HG02759 (cell line): ENCODE data around the gene MEI4.
"Not testable (repeated sequence)": the region's sequence is repeated elsewhere in the genome, so short reads cannot be mapped to it uniquely, and the experiment has no call there.

ENCODE experiments used
- ATAC-seq: cut with Tn5 transposase; IDR thresholded peaks from one replicate; pipeline ENCODE4 v1.9.1; 2021; ENCODE audit warnings: mild to moderate bottlenecking, moderate library complexity; ENCODE audit not compliant: unreplicated experiment

Gene MEI4

GRCh38 chr6:77678048-77678447 is 25.2 kb downstream of the MEI4 start:
- no peak for ATAC-seq

- ATAC-seq = no peak
Observed at GRCh38 chr6:77683515-77683914, 30.7 kb downstream of the MEI4 start.

GRCh38 chr6:77686931-77687330 is 34.1 kb downstream of the MEI4 start:
- no peak for ATAC-seq

- ATAC-seq = no peak
Observed at GRCh38 chr6:77688649-77689048, 35.8 kb downstream of the MEI4 start.

- ATAC-seq = not testable (repeated sequence)
Observed at GRCh38 chr6:77700095-77700494, 47.3 kb downstream of the MEI4 start.

GRCh38 chr6:77707603-77708002 is 54.8 kb downstream of the MEI4 start:
- ATAC-seq = no peak

GRCh38 chr6:77715588-77715987 is 62.7 kb downstream of the MEI4 start:
- no peak for ATAC-seq

- ATAC-seq = no peak
Observed at GRCh38 chr6:77716311-77716710, 63.5 kb downstream of the MEI4 start.

- ATAC-seq = not testable (repeated sequence)
Observed at GRCh38 chr6:77736010-77736409, 83.2 kb downstream of the MEI4 start.

GRCh38 chr6:77740380-77740779 is 87.5 kb downstream of the MEI4 start:
- ATAC-seq = no peak

GRCh38 chr6:77752156-77752555 is 99.3 kb downstream of the MEI4 start:
- not testable (repeated sequence) for ATAC-seq

GRCh38 chr6:77762386-77762785 is 109.5 kb downstream of the MEI4 start:
- ATAC-seq = no peak

GRCh38 chr6:77763124-77763523 is 110.3 kb downstream of the MEI4 start:
- ATAC-seq = no peak

GRCh38 chr6:77764364-77764763 is 111.5 kb downstream of the MEI4 start:
- ATAC-seq = no peak

GRCh38 chr6:77773157-77773822 is 120.5 kb downstream of the MEI4 start:
- ATAC-seq = no peak

- ATAC-seq = no peak
Observed at GRCh38 chr6:77774457-77774856, 121.6 kb downstream of the MEI4 start.

- no peak for ATAC-seq
Observed at GRCh38 chr6:77776441-77776840, 123.6 kb downstream of the MEI4 start.

- ATAC-seq = no peak
Observed at GRCh38 chr6:77778527-77778926, 125.7 kb downstream of the MEI4 start.

GRCh38 chr6:77786935-77787629 is 134.2 kb downstream of the MEI4 start:
- no peak for ATAC-seq

- ATAC-seq = no peak
Observed at GRCh38 chr6:77796824-77797809, 144.3 kb downstream of the MEI4 start.

GRCh38 chr6:77812304-77812703 is 159.5 kb downstream of the MEI4 start:
- no peak for ATAC-seq
